Measurements from ENCODE around the gene HLCS. TPM values are rescaled to one million over a fixed set of nuclear protein-coding genes. Genes with fewer than 3 reads are reported as not detected.

Gene HLCS
- total and polyA plus RNA-seq, 2 of the 4 experiments (the other 2 are of a cell fraction): 10.6 to 21.0 TPM

DNA sequence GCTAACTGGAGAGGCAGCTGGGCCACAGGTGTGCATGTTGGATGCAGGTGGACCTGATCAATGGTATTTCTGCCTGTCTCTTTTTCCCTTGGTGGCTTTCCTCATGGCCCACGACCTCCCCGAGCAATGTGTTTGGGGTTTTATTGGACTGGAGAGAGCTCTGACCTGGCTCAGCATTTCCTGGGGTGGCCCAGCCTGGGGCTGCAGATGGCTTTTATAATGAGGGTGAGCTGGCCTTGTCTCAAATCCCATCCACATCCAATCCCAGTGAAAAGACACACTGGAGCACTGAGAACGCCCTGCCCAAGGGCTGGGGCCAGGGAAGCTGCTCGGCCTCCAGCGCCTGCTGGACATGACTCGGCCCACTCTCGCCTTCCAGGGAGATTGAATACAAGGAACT, 223.5 kb downstream of the HLCS start:
- no peak overlapping the region for H3K56ac ChIP-seq (ENCODE audit: extremely low read depth, insufficient read depth, low read length)

More for the DNA sequence above, 223.5 kb downstream of the HLCS start:
- WGBS, 2 experiments (ENCODE audit: extremely low coverage in 2 of 2, insufficient read length in 1 of 2): 100% methylated on average over 2 of the region's 7 CpGs; no CpG with 5 or more reads in 1 of the 2 experiments
- H4K5ac ChIP-seq (ENCODE audit: low read depth, low read length): no peak overlapping the region
- H3K9me1 ChIP-seq (ENCODE audit: insufficient read depth, low read length): 0 out of 2 replicates have a peak, but pooled peaks cover 2% of the 10 kb centered on the region
- CTCF ChIA-PET: no interaction called here
- no peak for ATAC-seq (ENCODE audit: low read depth)
- intact Hi-C loops (cut with micrococcal nuclease) (loop anchor here (10.0 kb wide), 1 partner anchor 238 kb away; no protein-coding TSS in a partner anchor), dilution Hi-C loops (cut with HindIII; ENCODE audit: low sequenced_read_pairs, unreplicated experiment) (no loop called here), in situ Hi-C loops (cut with MboI; ENCODE audit: low sequenced_read_pairs) (loop anchor here (5.0 kb wide), 1 partner anchor 184 kb away; no protein-coding TSS in a partner anchor)
- no peak overlapping the region for H2AK5ac ChIP-seq (ENCODE audit: low read depth, low read length)
- no peak overlapping the region for H2AFZ ChIP-seq (replicated peaks; ENCODE audit: low read length, poor library complexity)
- H3K27ac ChIP-seq (ENCODE audit: insufficient read depth, low read length): no peak overlapping the region
- H3K4ac ChIP-seq (ENCODE audit: low read depth, low read length): no peak overlapping the region
- POLR2A ChIA-PET (ENCODE audit: unreplicated experiment): no interaction called here
- H3K4me3 ChIP-seq (ENCODE audit: insufficient read depth, low read depth, low read length): no peak overlapping the region
- H4K8ac ChIP-seq (ENCODE audit: low read depth in 2 of 2, low read length in 2 of 2): no peak overlapping the region
- no peaks in the 10 kb centered on the region for H3K36me3 ChIP-seq (ENCODE audit: control insufficient read depth, insufficient read depth, low read length)
- no peak overlapping the region for H3K18ac ChIP-seq (ENCODE audit: low read depth, low read length)
- H3K23ac ChIP-seq (ENCODE audit: low read depth, low read length): no peak overlapping the region
- no peak overlapping the region for H2AK9ac ChIP-seq (replicated peaks; ENCODE audit: low read depth, low read length, poor library complexity)
- TF ChIP-seq RCOR1 (IDR thresholded peaks at IDR 0.05; ENCODE audit: insufficient replicate concordance, low read length): no peak
- no peak for TF ChIP-seq MXI1 (IDR thresholded peaks at IDR 0.05; ENCODE audit: borderline replicate concordance, low read depth, low read length)
- TF ChIP-seq RFX5 (IDR thresholded peaks at IDR 0.05; ENCODE audit: low read depth, low read length): no peak
- no peak for TF ChIP-seq POLR2A (IDR thresholded peaks at IDR 0.05; ENCODE audit: low read depth, low read length)
- no peak for TF ChIP-seq SMC3 (IDR thresholded peaks at IDR 0.05; ENCODE audit: low read depth, low read length)
- TF ChIP-seq NFE2L2 (IDR thresholded peaks at IDR 0.05; ENCODE audit: low read depth, low read length): no peak
- TF ChIP-seq MAZ (IDR thresholded peaks at IDR 0.05; ENCODE audit: borderline replicate concordance, low read depth, low read length): no peak
- H4K91ac ChIP-seq (ENCODE audit: insufficient read depth, low read depth, low read length): no peak overlapping the region
- H3K14ac ChIP-seq (replicated peaks; ENCODE audit: low read depth, low read length): no peak overlapping the region
- no peak overlapping the region for H2BK15ac ChIP-seq (ENCODE audit: low read depth, low read length)
- no peak overlapping the region for H2BK120ac ChIP-seq (ENCODE audit: low read depth, low read length)
- DNase-seq: no peak
- no peaks in the 10 kb centered on the region for H3K79me1 ChIP-seq (ENCODE audit: low read depth in 1 of 2, low read length in 2 of 2)
- no peak overlapping the region for H2BK5ac ChIP-seq (ENCODE audit: low read depth, low read length, poor library complexity, severe bottlenecking)
- no peaks in the 10 kb centered on the region for H3K9me3 ChIP-seq (ENCODE audit: control insufficient read depth, insufficient read depth, low read length)
- H3K9ac ChIP-seq (ENCODE audit: low read depth, low read length): no peak overlapping the region
- BruUV-seq (replicated peaks): no TSS peak
- H2BK20ac ChIP-seq (ENCODE audit: low read depth, low read length): no peak overlapping the region
- H3K4me1 ChIP-seq (ENCODE audit: control insufficient read depth, insufficient read depth, low read length): peaks cover 2% of the 10 kb centered on the region
- peaks cover 12% of the 10 kb centered on the region for H3K27me3 ChIP-seq (ENCODE audit: control insufficient read depth, insufficient read depth, low read length)
- no peaks in the 10 kb centered on the region for H4K20me1 ChIP-seq (ENCODE audit: insufficient read depth, low read length)
- H3K4me2 ChIP-seq (ENCODE audit: low read depth, low read length): no peak overlapping the region

All from IMR-90 (cell line).